KMS-11 (cell line): Measurements from ENCODE around the gene DNAJB11.
A peak's percentile ranks its signal among the peaks of the same experiment; 100 is the strongest.
"Not testable (repeated sequence)": the region's sequence is repeated elsewhere in the genome, so short reads cannot be mapped to it uniquely, and the experiment has no call there.

Source experiments
- H2AFZ ChIP-seq: fragments of 200-600 bp; sonication (generic); 2 replicates; pipeline ENCODE4 v1.6.1; 2016; ENCODE audit warnings: antibody characterized with exemption, mixed run types, low read depth
- H3K27ac ChIP-seq: fragments of 200-600 bp; sonication (generic); 2 replicates; pipeline ENCODE4 v1.6.1; 2016; ENCODE audit warnings: mild to moderate bottlenecking, mixed run types
- H3K27me3 ChIP-seq: fragments of 200-600 bp; sonication (generic); 2 replicates; pipeline ENCODE4 v1.6.1; 2017; ENCODE audit warnings: mild to moderate bottlenecking, low read depth, mixed run types, moderate library complexity; ENCODE audit not compliant: insufficient read depth
- H3K36me3 ChIP-seq: fragments of 200-600 bp; sonication (generic); 2 replicates; pipeline ENCODE4 v1.6.1; 2017; ENCODE audit warnings: mild to moderate bottlenecking, mixed run types; ENCODE audit not compliant: insufficient read depth
- H3K4me1 ChIP-seq: fragments of 200-600 bp; sonication (generic); 2 replicates; pipeline ENCODE4 v1.6.1; 2016; ENCODE audit warnings: mild to moderate bottlenecking, low read depth, mixed run types; ENCODE audit not compliant: poor library complexity, severe bottlenecking
- H3K4me2 ChIP-seq: fragments of 200-600 bp; sonication (generic); 2 replicates; pipeline ENCODE4 v1.7.0; 2016; ENCODE audit warnings: mild to moderate bottlenecking, mixed run types
- H3K4me3 ChIP-seq: fragments of 200-600 bp; sonication (generic); IDR thresholded peaks from 2 replicates; pipeline ENCODE4 v1.6.1; 2017; ENCODE audit warnings: low read depth, low read length, mixed read lengths; ENCODE audit not compliant: insufficient read depth
- H3K79me2 ChIP-seq: fragments of 200-600 bp; sonication (generic); 2 replicates; pipeline ENCODE4 v1.6.1; 2016; ENCODE audit warnings: low read depth, mixed run types; ENCODE audit not compliant: insufficient read depth
- H3K9ac ChIP-seq: fragments of 200-600 bp; sonication (generic); 2 replicates; pipeline ENCODE4 v1.6.1; 2016; ENCODE audit warnings: mild to moderate bottlenecking, mixed run types
- H4K20me1 ChIP-seq: fragments of 200-600 bp; sonication (generic); 2 replicates; pipeline ENCODE4 v1.6.1; 2016; ENCODE audit warnings: mild to moderate bottlenecking, mixed run types; ENCODE audit not compliant: insufficient read depth
- TF ChIP-seq, protein P1 (sequence below): fragments of 200-600 bp; sonication (generic); conservative IDR thresholded peaks from 2 replicates; pipeline ENCODE4 v1.6.1; 2017; ENCODE audit warnings: low read depth, mild to moderate bottlenecking, antibody characterized with exemption, low read length, moderate library complexity, mixed read lengths

DNAJB11 gene

GRCh38 chr3:186566772-186567071 lies 3.8 kb upstream of the DNAJB11 start:
- Histone ChIP-seq H2AFZ (peak overlapping the region; percentile 88), H3K27ac (peak overlapping the region; percentile 73), H3K79me2 (peaks cover 24% of the 10 kb centered on the region), H3K9ac (peak overlapping the region; percentile 74; the same call in 1 of the 2 replicates), H4K20me1 (no peaks in the 10 kb centered on the region), H3K4me3 (peak overlapping the region; percentile 34), H3K4me1 (peaks cover 25% of the 10 kb centered on the region), H3K36me3 (no peaks in the 10 kb centered on the region), H3K4me2 (peak overlapping the region; percentile 98), H3K27me3 (no peaks in the 10 kb centered on the region)
- TF ChIP-seq, protein P1, sequence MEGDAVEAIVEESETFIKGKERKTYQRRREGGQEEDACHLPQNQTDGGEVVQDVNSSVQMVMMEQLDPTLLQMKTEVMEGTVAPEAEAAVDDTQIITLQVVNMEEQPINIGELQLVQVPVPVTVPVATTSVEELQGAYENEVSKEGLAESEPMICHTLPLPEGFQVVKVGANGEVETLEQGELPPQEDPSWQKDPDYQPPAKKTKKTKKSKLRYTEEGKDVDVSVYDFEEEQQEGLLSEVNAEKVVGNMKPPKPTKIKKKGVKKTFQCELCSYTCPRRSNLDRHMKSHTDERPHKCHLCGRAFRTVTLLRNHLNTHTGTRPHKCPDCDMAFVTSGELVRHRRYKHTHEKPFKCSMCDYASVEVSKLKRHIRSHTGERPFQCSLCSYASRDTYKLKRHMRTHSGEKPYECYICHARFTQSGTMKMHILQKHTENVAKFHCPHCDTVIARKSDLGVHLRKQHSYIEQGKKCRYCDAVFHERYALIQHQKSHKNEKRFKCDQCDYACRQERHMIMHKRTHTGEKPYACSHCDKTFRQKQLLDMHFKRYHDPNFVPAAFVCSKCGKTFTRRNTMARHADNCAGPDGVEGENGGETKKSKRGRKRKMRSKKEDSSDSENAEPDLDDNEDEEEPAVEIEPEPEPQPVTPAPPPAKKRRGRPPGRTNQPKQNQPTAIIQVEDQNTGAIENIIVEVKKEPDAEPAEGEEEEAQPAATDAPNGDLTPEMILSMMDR: 0 out of 2 replicates have a peak, but pooled peaks have one; percentile 14

DNA sequence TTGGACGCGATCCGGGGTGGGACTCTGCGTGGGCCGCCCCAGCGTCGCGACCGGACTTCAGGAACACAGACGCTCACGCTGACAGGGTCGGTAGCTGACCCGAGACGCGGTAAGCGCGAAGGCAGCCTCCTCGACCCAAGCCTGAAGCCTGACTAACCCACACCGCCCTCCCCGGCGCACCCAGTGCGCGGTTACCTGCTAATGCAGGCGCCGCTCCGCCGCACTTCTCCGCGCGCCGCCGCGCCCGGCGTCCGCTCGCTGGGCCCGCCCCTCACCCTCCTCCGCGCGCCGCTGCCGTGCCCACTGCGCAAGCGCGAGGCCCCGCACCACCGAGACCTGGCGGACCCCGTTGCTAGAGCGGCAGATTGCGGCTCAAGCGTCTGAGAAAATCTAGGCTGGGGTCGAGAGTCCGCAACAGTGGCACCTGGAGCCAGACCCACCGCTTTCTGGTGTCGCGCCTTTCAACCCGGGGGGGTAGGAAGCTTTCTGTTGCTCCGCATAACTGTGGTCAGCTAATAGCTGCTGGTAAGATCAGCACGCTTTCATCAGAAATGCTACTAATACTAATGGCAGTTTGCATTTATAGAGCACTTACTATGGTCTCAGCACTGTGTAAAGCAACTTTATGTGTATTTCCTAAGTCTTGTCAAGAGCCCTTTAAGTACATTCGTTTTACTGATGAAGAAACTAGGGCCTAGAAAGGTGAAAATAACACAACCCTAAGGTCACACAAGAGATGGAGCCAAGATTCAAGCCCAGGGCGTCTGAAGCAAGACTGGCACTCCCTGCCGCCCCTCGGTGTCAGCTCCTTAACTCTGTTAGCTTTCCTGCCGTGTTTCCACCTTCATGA lies 3.2 kb upstream of the DNAJB11 start, which contains the start of gene TBCCD1:
Gene TBCCD1, minus strand, starts transcription at position 268 of the 850 bp plus-strand sequence. CDS start 3,010 bp downstream, outside the sequence.
- Histone ChIP-seq H3K27ac (peak within 1 kb of the TSS; percentile 73), H3K4me1 (peaks cover 30% of the 10 kb centered on the region), H3K36me3 (no peaks in the 10 kb centered on the region), H2AFZ (peak within 1 kb of the TSS; percentile 88), H3K79me2 (peaks cover 29% of the 10 kb centered on the region), H3K4me2 (peak within 1 kb of the TSS; percentile 98), H3K27me3 (no peaks in the 10 kb centered on the region), H3K4me3 (peak within 1 kb of the TSS; percentile 63), H3K9ac (peak within 1 kb of the TSS; percentile 74), H4K20me1 (no peaks in the 10 kb centered on the region)
- TF ChIP-seq, protein P1: no peak

GRCh38 chr3:186569361-186569760 lies 1.2 kb upstream of the DNAJB11 start:
- H3K4me2 ChIP-seq: peak overlapping the region; percentile 94
- H3K4me3 ChIP-seq: peak overlapping the region; percentile 87
- H4K20me1 ChIP-seq, H3K36me3 ChIP-seq, H3K27me3 ChIP-seq: not testable (repeated sequence)
- peak overlapping the region; percentile 55; the same call in 1 of the 2 replicates for H2AFZ ChIP-seq
- H3K79me2 ChIP-seq: peaks cover 49% of the 10 kb centered on the region
- peak overlapping the region; percentile 78; the same call in 1 of the 2 replicates for H3K9ac ChIP-seq
- H3K4me1 ChIP-seq: peaks cover 46% of the 10 kb centered on the region
- H3K27ac ChIP-seq: peak overlapping the region; percentile 71; the same call in 1 of the 2 replicates

GRCh38 chr3:186569779-186570095 lies 783 bp upstream of the DNAJB11 start:
- H3K4me1 ChIP-seq: peaks cover 46% of the 10 kb centered on the region
- peak overlapping the region; percentile 78 for H3K9ac ChIP-seq
- TF ChIP-seq, protein P1: no peak
- peak overlapping the region; percentile 94 for H3K4me2 ChIP-seq
- no peaks in the 10 kb centered on the region for H4K20me1 ChIP-seq
- H2AFZ ChIP-seq: peak overlapping the region; percentile 55
- H3K79me2 ChIP-seq: peaks cover 49% of the 10 kb centered on the region
- H3K36me3 ChIP-seq: peaks cover 7% of the 10 kb centered on the region; the same call in 1 of the 2 replicates
- peak overlapping the region; percentile 87 for H3K4me3 ChIP-seq
- H3K27me3 ChIP-seq: no peaks in the 10 kb centered on the region
- H3K27ac ChIP-seq: peak overlapping the region; percentile 71
